OCI-LY1 (cell line): ENCODE data around the gene OLFM4.

Source experiments
- H2AFZ ChIP-seq: fragments of 200-600 bp; sonication (generic), shearing (Covaris generic); 2 replicates; pipeline ENCODE4 v1.6.0; 2014; ENCODE audit warnings: antibody characterized with exemption, mild to moderate bottlenecking, low read length
- H3F3A ChIP-seq: fragments of 200-600 bp; sonication (generic), shearing (Covaris generic); 2 replicates; pipeline ENCODE4 v1.6.0; 2014; ENCODE audit warnings: mild to moderate bottlenecking, antibody characterized with exemption, low read length, moderate library complexity; ENCODE audit not compliant: insufficient read depth
- H3K27ac ChIP-seq: fragments of 200-600 bp; sonication (generic); 2 replicates; pipeline ENCODE4 v1.5.1; 2014; ENCODE audit warnings: low read length, mixed run types, mild to moderate bottlenecking, low read depth; ENCODE audit not compliant: poor library complexity, severe bottlenecking
- H3K27me3 ChIP-seq: fragments of 200-600 bp; sonication (generic); 2 replicates; pipeline ENCODE4 v1.6.0; 2014; ENCODE audit warnings: antibody characterized with exemption, mild to moderate bottlenecking, low read length, moderate library complexity; ENCODE audit not compliant: insufficient read depth
- H3K36me3 ChIP-seq: fragments of 200-600 bp; sonication (generic); 2 replicates; pipeline ENCODE4 v1.6.1; 2014; ENCODE audit warnings: mild to moderate bottlenecking, antibody characterized with exemption, low read length, moderate library complexity, mixed read lengths; ENCODE audit not compliant: insufficient read depth
- H3K4me1 ChIP-seq: fragments of 200-600 bp; sonication (generic); 2 replicates; pipeline ENCODE4 v1.5.1; 2014; ENCODE audit warnings: mild to moderate bottlenecking, low read length, moderate library complexity; ENCODE audit not compliant: insufficient read depth, severe bottlenecking
- H3K4me2 ChIP-seq: fragments of 200-600 bp; sonication (generic), shearing (Covaris generic); 2 replicates; pipeline ENCODE4 v1.6.1; 2014; ENCODE audit warnings: low read length
- H3K4me3 ChIP-seq: fragments of 200-600 bp; sonication (generic); 2 replicates; pipeline ENCODE4 v1.5.1; 2014; ENCODE audit warnings: low read length, low read depth, mild to moderate bottlenecking, mixed read lengths; ENCODE audit not compliant: poor library complexity, severe bottlenecking
- H3K79me2 ChIP-seq: fragments of 200-600 bp; shearing (Covaris generic); 2 replicates; pipeline ENCODE4 v1.6.1; 2016; ENCODE audit warnings: mixed run types, low read length, mixed read lengths; ENCODE audit not compliant: insufficient read depth
- H3K9ac ChIP-seq: fragments of 200-600 bp; sonication (generic), shearing (Covaris generic); 2 replicates; pipeline ENCODE4 v1.6.1; 2014; ENCODE audit warnings: mild to moderate bottlenecking, low read length, mixed read lengths
- H3K9me2 ChIP-seq: fragments of 200-600 bp; sonication (generic), shearing (Covaris generic); 2 replicates; pipeline ENCODE4 v1.6.1; 2014; ENCODE audit warnings: low read depth, mild to moderate bottlenecking, low read length, mixed read lengths
- H3K9me3 ChIP-seq: fragments of 200-600 bp; shearing (Covaris generic); 2 replicates; pipeline ENCODE4 v1.6.1; 2014; ENCODE audit warnings: low read length, mixed read lengths
- H4K20me1 ChIP-seq: fragments of 200-600 bp; sonication (generic), shearing (Covaris generic); 2 replicates; pipeline ENCODE4 v1.6.0; 2016; ENCODE audit warnings: mild to moderate bottlenecking, low read length; ENCODE audit not compliant: insufficient read depth
- CTCF ChIP-seq: fragments of 200-600 bp; sonication (generic), shearing (Covaris generic); IDR thresholded peaks from 2 replicates; pipeline ENCODE4 v1.5.1; 2017; ENCODE audit warnings: mild to moderate bottlenecking, antibody characterized with exemption, low read length, moderate library complexity, mixed read lengths
- EZH2 ChIP-seq: fragments of 200-600 bp; sonication (generic), shearing (Covaris generic); IDR thresholded peaks from 2 replicates; pipeline ENCODE4 v1.8.0; 2017; ENCODE audit warnings: borderline replicate concordance, mixed run types, mild to moderate bottlenecking, antibody characterized with exemption, low read length, moderate library complexity, mixed read lengths

Gene OLFM4

DNA sequence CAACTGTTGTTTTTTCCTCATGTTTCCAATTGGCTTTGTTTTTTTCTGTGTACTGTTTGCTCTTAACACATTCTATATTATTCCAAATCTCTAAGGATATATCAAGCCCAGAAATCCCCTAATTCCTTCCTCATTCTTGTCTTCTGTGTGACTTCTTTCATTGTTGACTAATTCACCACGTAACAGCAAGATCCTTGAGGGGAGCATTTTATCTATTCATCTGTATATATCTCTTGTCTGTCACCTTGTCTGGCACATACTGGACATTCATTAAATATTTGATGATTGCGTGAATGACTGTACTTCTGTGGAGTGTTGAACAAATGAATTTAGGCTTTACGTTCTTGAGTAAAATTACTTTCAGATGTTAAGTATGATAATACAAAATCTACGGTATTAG, 44.8 kb upstream of the OLFM4 start:
- no peaks in the 10 kb centered on the region for H4K20me1 ChIP-seq
- no peaks in the 10 kb centered on the region for H3K36me3 ChIP-seq
- no peak overlapping the region for H3K9ac ChIP-seq
- no peaks in the 10 kb centered on the region for H3F3A ChIP-seq
- H3K4me3 ChIP-seq: no peak overlapping the region
- H3K27ac ChIP-seq: no peak overlapping the region
- H3K79me2 ChIP-seq: no peaks in the 10 kb centered on the region
- H2AFZ ChIP-seq: no peak overlapping the region
- no peaks in the 10 kb centered on the region for H3K9me3 ChIP-seq
- no peak for TF ChIP-seq CTCF
- no peak for TF ChIP-seq EZH2
- no peaks in the 10 kb centered on the region for H3K4me1 ChIP-seq
- H3K9me2 ChIP-seq: no peaks in the 10 kb centered on the region
- H3K4me2 ChIP-seq: no peak overlapping the region
- no peaks in the 10 kb centered on the region for H3K27me3 ChIP-seq

DNA sequence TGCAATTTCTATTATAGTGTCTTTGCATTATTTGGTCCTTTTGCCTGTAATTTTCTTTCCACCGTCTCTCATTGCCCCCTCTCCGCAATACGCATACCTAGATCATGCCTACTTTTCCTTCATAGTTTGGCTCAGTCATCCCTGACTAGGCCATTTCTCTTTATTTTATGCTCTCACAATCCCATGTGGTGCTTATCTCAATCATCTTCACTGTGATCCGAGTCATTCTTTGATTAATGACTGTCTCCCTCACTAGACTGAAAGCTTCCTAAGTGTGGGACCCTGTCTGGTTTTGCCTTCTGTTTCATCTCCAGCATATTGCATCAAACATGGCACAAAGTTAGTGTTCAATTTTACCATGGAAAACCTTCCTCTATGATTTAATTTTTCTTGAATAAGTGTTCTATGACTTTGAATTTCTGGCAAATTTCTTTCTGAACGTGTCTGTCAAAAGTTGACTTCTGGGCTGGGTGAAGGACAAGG, 43.7 kb upstream of the OLFM4 start:
- TF ChIP-seq EZH2 (no peak), CTCF (no peak)
- Histone ChIP-seq H3F3A (no peaks in the 10 kb centered on the region), H3K4me1 (no peaks in the 10 kb centered on the region), H3K27me3 (no peaks in the 10 kb centered on the region), H3K4me3 (no peak overlapping the region), H4K20me1 (no peaks in the 10 kb centered on the region), H3K9me3 (no peaks in the 10 kb centered on the region), H3K9me2 (no peaks in the 10 kb centered on the region), H3K9ac (no peak overlapping the region), H2AFZ (no peak overlapping the region), H3K79me2 (no peaks in the 10 kb centered on the region), H3K27ac (no peak overlapping the region), H3K36me3 (no peaks in the 10 kb centered on the region), H3K4me2 (no peak overlapping the region)

DNA sequence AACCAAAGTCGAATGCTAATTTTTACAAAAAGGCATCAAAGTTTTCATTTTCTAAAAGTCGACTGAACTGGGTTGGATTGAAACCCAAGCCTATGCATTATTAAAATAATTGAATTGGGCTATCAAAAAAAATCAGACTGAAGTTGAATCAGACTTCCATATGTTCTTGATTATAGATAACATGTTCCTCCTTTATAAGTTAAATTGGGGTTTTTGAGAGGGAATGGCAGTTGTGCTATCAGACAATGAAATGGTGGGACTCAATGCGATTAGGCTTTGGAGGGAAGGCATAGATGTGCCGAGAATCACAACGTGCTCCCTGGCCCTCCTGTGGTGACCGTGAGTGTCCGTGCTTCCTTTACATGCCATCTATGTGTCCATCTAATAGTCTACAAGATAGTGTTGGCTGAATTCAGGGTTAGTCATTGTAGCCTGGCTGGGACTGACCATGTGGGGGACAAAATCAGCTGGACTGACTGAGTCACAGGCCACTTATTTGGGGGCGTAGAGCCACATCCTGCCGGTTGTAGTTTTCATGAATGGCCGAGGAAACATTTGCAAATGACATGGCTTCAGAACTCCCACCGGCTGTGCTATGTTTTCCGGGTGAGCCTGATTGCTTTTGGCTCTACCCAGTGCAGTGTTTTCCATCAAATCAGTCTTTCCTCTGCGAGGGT, 37.1 kb upstream of the OLFM4 start:
- no peaks in the 10 kb centered on the region for H3K36me3 ChIP-seq
- H3K4me2 ChIP-seq: no peak overlapping the region
- H3K9me3 ChIP-seq: no peaks in the 10 kb centered on the region
- H2AFZ ChIP-seq: no peak overlapping the region
- no peak overlapping the region for H3K27ac ChIP-seq
- no peak overlapping the region for H3K9ac ChIP-seq
- H3K4me1 ChIP-seq: no peaks in the 10 kb centered on the region
- no peak overlapping the region for H3K4me3 ChIP-seq
- H3K27me3 ChIP-seq: no peaks in the 10 kb centered on the region
- TF ChIP-seq CTCF (no peak), EZH2 (no peak)
- H3F3A ChIP-seq: no peaks in the 10 kb centered on the region
- H3K79me2 ChIP-seq: no peaks in the 10 kb centered on the region
- H3K9me2 ChIP-seq: no peaks in the 10 kb centered on the region
- no peaks in the 10 kb centered on the region for H4K20me1 ChIP-seq
